Limb (tissue), 2 donors: ENCODE results near the gene PAFAH1B2.

ENCODE experiments used
- DNase-seq, 2 donors: peaks; one replicate each; pipeline ENCODE4 v3.0.0-alpha.2; 2016; ENCODE audit errors: extremely low spot score in 2 of 2

PAFAH1B2 gene

DNA sequence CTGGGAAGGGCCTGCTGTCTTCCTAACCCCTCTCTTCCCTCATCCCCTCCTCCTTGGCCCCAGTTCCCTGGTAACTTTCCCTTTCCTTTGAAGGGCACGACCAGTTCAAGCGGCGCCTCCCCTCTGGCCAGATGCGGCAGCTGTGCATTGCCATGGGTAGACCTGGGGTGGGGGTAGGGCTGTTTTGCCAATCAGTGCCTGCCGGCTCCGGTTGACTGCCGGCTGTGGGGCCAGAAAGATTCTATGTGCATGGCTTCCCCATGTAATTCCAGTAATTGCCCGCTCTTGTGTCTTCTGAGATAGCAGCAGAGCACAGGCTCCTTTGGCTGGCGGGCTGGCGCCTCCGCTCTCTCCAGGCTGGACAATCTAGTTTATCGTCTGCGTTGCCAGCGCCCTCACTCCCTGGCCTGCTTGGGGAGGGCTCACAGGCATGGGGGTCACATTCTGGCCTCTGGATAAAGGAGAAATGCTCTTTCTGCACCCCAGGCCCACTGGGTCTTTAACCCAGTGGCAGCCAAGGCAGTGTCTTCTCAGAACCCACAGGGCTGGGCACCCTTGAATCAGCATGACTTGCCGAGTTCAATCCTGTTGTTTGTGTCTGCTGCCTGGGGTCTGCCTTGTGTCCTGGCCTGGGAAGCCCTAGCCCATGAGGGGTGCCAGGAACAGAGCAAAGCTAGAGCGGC, 43.9 kb downstream of the PAFAH1B2 start:
- no peak for DNase-seq

DNA sequence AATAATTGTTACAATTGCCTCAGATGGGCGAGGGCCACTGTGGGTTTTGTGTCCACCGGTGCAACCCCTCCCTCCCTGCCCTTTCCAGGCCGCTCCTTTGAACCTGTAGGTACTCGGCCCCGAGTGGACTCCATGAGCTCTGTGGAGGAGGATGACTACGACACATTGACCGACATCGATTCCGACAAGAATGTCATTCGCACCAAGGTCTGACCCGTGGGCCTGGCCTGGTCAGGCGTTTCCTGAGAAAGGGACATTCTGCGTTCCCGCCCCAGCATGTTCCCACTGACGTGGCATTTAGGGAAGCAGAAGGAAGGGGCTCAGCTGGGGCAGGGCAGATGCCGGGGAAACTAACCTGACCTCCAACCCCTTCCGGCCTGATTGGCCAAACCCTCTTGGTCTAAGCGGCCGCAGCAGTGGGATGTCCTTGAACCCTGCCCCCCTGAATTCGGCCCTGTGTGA, 44.6 kb downstream of the PAFAH1B2 start:
- no peak for DNase-seq

GRCh38 chr11:117189191-117189940, 45.3 kb downstream of the PAFAH1B2 start:
- no peak for DNase-seq

DNA sequence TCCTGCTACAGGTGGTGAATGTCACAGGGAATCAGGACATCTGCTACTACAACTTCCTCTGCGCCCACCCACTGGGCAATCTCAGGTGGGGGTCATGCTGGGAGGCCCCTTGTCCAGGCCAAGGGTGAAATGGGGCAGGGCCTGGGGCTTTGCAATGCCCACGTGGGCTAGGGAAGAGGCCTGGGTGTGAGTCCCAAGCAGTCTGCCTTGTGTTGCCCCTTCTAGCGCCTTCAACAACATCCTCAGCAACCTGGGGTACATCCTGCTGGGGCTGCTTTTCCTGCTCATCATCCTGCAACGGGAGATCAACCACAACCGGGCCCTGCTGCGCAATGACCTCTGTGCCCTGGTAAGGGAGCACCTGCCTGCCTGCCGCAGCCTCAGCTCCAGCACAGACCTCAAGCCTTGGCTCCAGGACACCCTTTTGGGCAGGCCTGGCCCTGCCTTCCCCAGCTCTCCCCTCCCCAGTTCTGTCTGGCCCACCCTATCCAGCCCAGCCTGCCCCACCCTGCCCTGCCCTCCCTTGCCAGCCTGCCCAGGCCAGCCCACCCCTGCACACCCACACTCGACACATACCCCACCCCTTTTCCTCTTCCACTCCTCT, 46.0 kb downstream of the PAFAH1B2 start:
- no peak for DNase-seq

GRCh38 chr11:117191680-117192400, 47.8 kb downstream of the PAFAH1B2 start:
- DNase-seq: no peak

DNA sequence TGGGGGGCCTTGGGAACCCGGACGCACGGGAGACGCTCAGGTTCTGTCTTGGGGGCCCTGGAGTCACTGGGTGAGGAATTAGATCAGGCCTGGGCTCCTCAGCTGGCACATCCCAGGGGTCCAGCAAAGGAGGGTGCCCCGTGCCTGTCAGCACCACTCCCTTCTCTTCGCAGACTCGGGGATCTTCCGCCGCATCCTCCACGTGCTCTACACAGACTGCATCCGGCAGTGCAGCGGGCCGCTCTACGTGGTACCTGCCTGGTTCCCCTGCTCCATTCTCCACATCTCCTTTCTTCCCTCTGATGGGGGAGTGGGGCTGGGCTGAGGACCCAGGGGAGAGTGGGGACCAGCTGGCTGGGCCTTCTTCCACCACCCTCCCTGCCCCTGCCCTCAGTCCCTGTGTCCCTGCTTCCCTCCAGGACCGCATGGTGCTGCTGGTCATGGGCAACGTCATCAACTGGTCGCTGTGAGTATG, 48.4 kb downstream of the PAFAH1B2 start:
- peak in 1 of 2 donors; percentile 21 for DNase-seq

DNA sequence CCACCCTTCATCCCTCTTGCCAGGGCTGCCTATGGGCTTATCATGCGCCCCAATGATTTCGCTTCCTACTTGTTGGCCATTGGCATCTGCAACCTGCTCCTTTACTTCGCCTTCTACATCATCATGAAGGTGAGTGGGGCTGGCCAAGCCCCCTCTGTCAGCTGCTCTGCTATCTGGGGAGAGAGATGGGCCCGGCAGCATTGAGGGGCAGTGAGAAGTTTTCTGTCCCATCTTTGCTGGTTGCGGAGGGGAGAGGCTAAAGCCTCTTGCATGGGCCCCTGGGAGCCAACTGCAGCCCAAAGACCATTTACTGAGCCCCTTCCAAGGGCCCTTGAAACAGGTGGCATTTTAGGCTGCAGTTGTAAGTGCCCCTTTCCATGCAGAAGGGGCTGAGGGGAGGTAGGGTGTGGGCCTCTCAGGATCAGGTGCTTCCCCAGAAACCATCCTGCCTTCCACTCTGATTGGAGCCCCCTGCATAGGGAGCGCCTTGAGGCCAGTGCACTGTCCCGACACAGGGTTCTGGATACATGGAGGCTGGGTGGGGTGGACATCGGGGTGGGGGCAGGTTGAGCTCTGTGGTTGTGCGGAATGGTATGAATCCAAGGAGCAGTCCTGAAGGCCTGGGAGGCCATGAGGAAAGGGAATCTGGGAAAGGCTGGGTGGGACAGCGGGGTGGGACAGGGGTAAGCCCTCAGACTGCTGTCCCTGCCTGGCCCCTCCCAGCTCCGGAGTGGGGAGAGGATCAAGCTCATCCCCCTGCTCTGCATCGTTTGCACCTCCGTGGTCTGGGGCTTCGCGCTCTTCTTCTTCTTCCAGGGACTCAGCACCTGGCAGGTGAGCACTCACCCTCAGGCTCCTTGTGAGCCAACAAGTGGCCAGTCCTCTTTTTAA, 49.3 kb downstream of the PAFAH1B2 start:
- no peak for DNase-seq

- no peak for DNase-seq
Observed at GRCh38 chr11:117194267-117194666, 50.2 kb downstream of the PAFAH1B2 start.

GRCh38 chr11:117195258-117195657, 51.2 kb downstream of the PAFAH1B2 start:
- no peak for DNase-seq

DNA sequence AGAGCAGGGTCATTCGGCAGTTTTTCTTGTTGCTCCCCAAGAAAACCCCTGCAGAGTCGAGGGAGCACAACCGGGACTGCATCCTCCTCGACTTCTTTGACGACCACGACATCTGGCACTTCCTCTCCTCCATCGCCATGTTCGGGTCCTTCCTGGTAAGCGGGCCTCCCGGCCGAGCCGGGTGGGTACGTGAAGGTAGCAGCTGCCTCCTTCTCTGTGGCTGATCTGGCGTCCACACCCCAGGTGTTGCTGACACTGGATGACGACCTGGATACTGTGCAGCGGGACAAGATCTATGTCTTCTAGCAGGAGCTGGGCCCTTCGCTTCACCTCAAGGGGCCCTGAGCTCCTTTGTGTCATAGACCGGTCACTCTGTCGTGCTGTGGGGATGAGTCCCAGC, 51.7 kb downstream of the PAFAH1B2 start:
- no peak for DNase-seq

GRCh38 chr11:117197006-117197405, 52.9 kb downstream of the PAFAH1B2 start:
- no peak for DNase-seq

GRCh38 chr11:117197516-117198456, 53.7 kb downstream of the PAFAH1B2 start:
- DNase-seq: peak in 1 of 2 donors; percentile 66

- no peak for DNase-seq
Observed at GRCh38 chr11:117198613-117199012, 54.5 kb downstream of the PAFAH1B2 start.

DNA sequence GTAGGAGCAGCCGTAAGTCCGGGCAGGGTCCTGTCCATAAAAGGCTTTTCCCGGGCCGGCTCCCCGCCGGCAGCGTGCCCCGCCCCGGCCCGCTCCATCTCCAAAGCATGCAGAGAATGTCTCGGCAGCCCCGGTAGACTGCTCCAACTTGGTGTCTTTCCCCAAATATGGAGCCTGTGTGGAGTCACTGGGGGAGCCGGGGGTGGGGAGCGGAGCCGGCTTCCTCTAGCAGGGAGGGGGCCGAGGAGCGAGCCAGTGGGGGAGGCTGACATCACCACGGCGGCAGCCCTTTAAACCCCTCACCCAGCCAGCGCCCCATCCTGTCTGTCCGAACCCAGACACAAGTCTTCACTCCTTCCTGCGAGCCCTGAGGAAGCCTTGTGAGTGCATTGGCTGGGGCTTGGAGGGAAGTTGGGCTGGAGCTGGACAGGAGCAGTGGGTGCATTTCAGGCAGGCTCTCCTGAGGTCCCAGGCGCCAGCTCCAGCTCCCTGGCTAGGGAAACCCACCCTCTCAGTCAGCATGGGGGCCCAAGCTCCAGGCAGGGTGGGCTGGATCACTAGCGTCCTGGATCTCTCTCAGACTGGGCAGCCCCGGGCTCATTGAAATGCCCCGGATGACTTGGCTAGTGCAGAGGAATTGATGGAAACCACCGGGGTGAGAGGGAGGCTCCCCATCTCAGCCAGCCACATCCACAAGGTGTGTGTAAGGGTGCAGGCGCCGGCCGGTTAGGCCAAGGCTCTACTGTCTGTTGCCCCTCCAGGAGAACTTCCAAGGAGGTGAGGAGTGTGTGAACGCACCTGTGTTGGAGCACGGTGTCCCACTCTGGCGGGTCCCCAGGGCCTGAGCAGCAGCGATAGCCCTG, 55.2 kb downstream of the PAFAH1B2 start, which contains the start of gene TAGLN:
TAGLN (plus strand) TSS at position 318 of the 863 bp plus-strand sequence. CDS start 3,644 bp downstream, outside the sequence.
- peak; percentile 65 to 84 for DNase-seq

DNA sequence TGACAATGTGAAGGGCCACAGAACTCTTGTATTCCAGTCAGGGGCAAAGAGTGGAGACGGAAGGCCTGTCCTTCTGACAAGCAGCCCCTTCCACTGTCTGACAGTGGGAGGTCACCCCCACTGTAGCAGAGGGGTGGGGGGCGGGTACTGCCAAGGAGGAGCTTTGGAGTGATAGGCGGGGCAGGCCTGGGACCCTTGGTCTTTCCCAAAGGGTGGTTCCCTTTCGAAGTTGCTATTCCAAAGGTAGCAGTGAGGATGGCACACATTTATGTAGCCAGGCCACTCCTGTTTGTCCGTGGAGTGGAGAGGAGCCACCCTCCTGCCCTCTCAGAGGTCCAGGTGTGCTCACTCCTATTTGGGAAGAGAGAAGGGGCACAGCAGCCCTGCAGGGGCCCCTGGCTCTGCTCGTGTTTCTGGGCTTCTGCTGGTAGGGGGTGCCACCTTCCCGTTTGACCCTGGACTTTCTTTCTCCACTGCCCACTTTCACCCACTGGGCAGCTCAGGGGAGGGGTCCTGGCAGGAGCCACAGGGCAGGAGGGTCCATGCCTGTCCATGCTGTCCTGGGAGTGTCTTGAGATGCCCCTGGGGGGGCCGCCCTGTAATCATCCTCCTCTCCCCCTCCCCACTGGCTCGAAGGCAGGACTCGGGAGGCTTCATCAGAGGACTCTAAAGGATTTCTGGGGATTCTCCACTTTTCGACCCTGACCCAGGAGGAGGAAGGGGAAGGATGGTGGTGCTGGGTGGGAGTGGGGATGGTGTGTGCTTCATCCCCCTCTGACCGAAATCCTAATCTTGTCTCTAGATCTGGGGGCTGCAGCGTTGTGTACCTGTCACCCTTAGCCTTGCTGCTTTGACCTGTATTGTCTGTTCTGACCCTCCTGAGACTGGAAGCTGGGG, 56.1 kb downstream of the PAFAH1B2 start:
- no peak for DNase-seq

- no peak for DNase-seq
Observed at GRCh38 chr11:117200813-117201657, 56.9 kb downstream of the PAFAH1B2 start.
